ENCODE results near the gene NTMT2.
"Not testable (repeated sequence)": the region's sequence is repeated elsewhere in the genome, so short reads cannot be mapped to it uniquely, and the experiment has no call there.

Gene NTMT2

GRCh38 chr1:170145770-170146676, at the start of gene NTMT2:
NTMT2 (plus strand) TSS chr1:170145959; CDS start chr1:170146108, 149 bp downstream.
- no peak for DNase-seq (ENCODE audit: low spot score)

GRCh38 chr1:170095976-170096748, 49.6 kb upstream of the NTMT2 start:
- no peak for DNase-seq (ENCODE audit: low spot score)

- DNase-seq (ENCODE audit: low spot score): no peak
These were observed 48.9 kb upstream of the NTMT2 start for GRCh38 chr1:170096806-170097340.

- DNase-seq (ENCODE audit: low spot score): no peak
These were observed 48.3 kb upstream of the NTMT2 start for GRCh38 chr1:170097449-170097948.

- DNase-seq (ENCODE audit: low spot score): not testable (repeated sequence)
These were observed 32.6 kb upstream of the NTMT2 start for GRCh38 chr1:170113140-170113539.

GRCh38 chr1:170114906-170115305, 30.9 kb upstream of the NTMT2 start:
- DNase-seq (ENCODE audit: low spot score): no peak

- DNase-seq (ENCODE audit: low spot score): no peak
These were observed 23.4 kb upstream of the NTMT2 start for GRCh38 chr1:170122366-170122765.

GRCh38 chr1:170125269-170125668, 20.5 kb upstream of the NTMT2 start:
- DNase-seq (ENCODE audit: low spot score): no peak

- no peak for DNase-seq (ENCODE audit: low spot score)
These were observed 19.1 kb upstream of the NTMT2 start for GRCh38 chr1:170126696-170127095.

GRCh38 chr1:170131450-170131849, 14.3 kb upstream of the NTMT2 start:
- DNase-seq (ENCODE audit: low spot score): no peak

- no peak for DNase-seq (ENCODE audit: low spot score)
These were observed 13.8 kb upstream of the NTMT2 start for GRCh38 chr1:170131984-170132383.

- DNase-seq (ENCODE audit: low spot score): no peak
These were observed 11.8 kb upstream of the NTMT2 start for GRCh38 chr1:170133766-170134495.

- DNase-seq (ENCODE audit: low spot score): no peak
These were observed 11.2 kb upstream of the NTMT2 start for GRCh38 chr1:170134521-170134920.

GRCh38 chr1:170140371-170140770, 5.4 kb upstream of the NTMT2 start:
- DNase-seq (ENCODE audit: low spot score): no peak

GRCh38 chr1:170145061-170145460, 698 bp upstream of the NTMT2 start:
- DNase-seq (ENCODE audit: low spot score): no peak

GRCh38 chr1:170146720-170147263, 1.0 kb downstream of the NTMT2 start:
- DNase-seq (ENCODE audit: low spot score): no peak

GRCh38 chr1:170149241-170149640, 3.5 kb downstream of the NTMT2 start:
- DNase-seq (ENCODE audit: low spot score): no peak

GRCh38 chr1:170150016-170150415, 4.3 kb downstream of the NTMT2 start:
- DNase-seq (ENCODE audit: low spot score): no peak

- DNase-seq (ENCODE audit: low spot score): no peak
These were observed 5.2 kb downstream of the NTMT2 start for GRCh38 chr1:170150921-170151320.

GRCh38 chr1:170153417-170153816, 7.7 kb downstream of the NTMT2 start:
- no peak for DNase-seq (ENCODE audit: low spot score)

- DNase-seq (ENCODE audit: low spot score): no peak
These were observed 9.3 kb downstream of the NTMT2 start for GRCh38 chr1:170155055-170155454.

GRCh38 chr1:170156594-170156993, 10.8 kb downstream of the NTMT2 start:
- DNase-seq (ENCODE audit: low spot score): no peak

All from kidney capillary endothelial cell (primary cell).